ENCODE results near the gene SPAG8.
A peak's percentile ranks its signal among the peaks of the same experiment; 100 is the strongest.

Gene SPAG8

DNA sequence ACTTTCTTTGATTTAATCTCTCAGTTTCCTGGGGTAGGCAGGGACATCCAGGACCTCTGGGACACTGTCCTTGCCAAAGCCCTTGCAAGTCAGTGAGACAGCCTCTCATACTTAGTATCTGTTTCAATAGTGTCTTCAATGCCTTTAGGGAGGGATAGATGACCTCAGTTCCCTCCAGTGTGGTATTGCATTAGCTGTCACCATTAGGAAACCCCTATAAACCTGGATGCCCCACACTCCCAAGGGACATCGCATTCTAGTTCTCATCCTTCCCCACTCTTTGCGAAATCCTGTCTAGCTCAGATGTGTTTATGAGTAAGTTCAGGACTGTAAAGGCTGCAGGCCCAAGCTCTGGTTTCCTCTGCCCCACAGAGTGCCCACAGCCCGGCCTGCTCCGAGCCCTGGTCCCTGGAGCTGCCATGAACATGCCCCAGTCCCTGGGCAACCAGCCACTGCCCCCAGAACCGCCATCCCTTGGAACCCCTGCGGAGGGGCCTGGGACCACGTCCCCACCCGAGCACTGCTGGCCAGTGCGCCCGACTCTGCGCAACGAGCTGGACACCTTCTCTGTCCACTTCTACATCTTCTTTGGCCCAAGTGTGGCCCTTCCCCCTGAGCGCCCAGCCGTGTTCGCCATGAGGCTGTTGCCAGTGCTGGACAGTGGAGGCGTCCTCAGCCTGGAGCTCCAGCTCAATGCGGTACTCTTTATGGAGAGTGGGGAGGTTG, 30.1 kb upstream of the SPAG8 start:
- TF ChIP-seq Cebpa-rat (IDR thresholded peaks at IDR 0.05), result peak in 9 of 11 experiments; percentile 36 to 96 (median 91); a peak in 16 of 22 replicates
- H3K9ac ChIP-seq, result peak overlapping the region in 9 of 11 experiments; percentile 20 to 81 (median 70); a peak in 16 of 22 replicates
- peaks cover 66 to 98% (median 83%) of the 10 kb centered on the region in 10 experiments for H3K4me1 ChIP-seq
- peaks cover 0 to 88% (median 0%) of the 10 kb centered on the region in 11 experiments; a peak in 4 of 22 replicates for H3K27me3 ChIP-seq
- peak overlapping the region in 5 of 10 experiments; percentile 11 to 39 (median 18); a peak in 8 of 20 replicates for H3K4me3 ChIP-seq
- H3K4me2 ChIP-seq, result peak overlapping the region; percentile 62 to 99 (median 93)
- H3K9me3 ChIP-seq (replicated peaks in 1 of 11), result peaks cover 0 to 14% (median 0%) of the 10 kb centered on the region in 11 experiments; a peak in 8 of 22 replicates
- H3K36me3 ChIP-seq, result peaks cover 0 to 9% (median 4%) of the 10 kb centered on the region in 11 experiments; a peak in 8 of 22 replicates
- peaks cover 0 to 16% (median 0%) of the 10 kb centered on the region in 11 experiments; a peak in 2 of 22 replicates for H4K20me1 ChIP-seq
- H3K27ac ChIP-seq, result peak overlapping the region in 9 of 11 experiments; percentile 53 to 92 (median 88); a peak in 18 of 22 replicates

DNA sequence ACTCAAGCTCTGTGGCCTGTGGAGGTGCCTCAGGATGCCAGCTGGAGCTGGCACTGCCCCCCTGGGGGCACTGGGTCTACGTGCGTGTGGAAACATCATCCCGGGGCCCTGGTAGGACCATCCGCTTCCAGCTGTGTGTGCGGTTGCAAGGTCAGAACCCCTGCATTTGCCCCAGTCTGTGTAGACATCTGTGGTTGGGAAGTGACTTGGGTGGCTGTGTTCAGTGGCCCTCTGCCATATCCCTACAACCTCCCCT, 29.5 kb upstream of the SPAG8 start:
- H3K4me1 ChIP-seq, result peaks cover 59 to 98% (median 80%) of the 10 kb centered on the region in 10 experiments
- TF ChIP-seq Cebpa-rat (IDR thresholded peaks at IDR 0.05), result no peak
- H3K9me3 ChIP-seq (replicated peaks in 1 of 11), result peaks cover 0 to 14% (median 0%) of the 10 kb centered on the region in 11 experiments; a peak in 8 of 22 replicates
- peak overlapping the region in 8 of 11 experiments; percentile 39 to 81 (median 73); a peak in 15 of 22 replicates for H3K9ac ChIP-seq
- H3K27ac ChIP-seq, result peak overlapping the region in 8 of 11 experiments; percentile 76 to 92 (median 88); a peak in 16 of 22 replicates
- peaks cover 0 to 16% (median 0%) of the 10 kb centered on the region in 11 experiments; a peak in 2 of 22 replicates for H4K20me1 ChIP-seq
- peak overlapping the region; percentile 62 to 99 (median 93) for H3K4me2 ChIP-seq
- peaks cover 0 to 88% (median 0%) of the 10 kb centered on the region in 11 experiments; a peak in 4 of 22 replicates for H3K27me3 ChIP-seq
- H3K4me3 ChIP-seq, result peak overlapping the region in 5 of 10 experiments; percentile 11 to 39 (median 18); a peak in 7 of 20 replicates
- H3K36me3 ChIP-seq, result peaks cover 0 to 4% (median 0%) of the 10 kb centered on the region in 11 experiments; a peak in 4 of 22 replicates

DNA sequence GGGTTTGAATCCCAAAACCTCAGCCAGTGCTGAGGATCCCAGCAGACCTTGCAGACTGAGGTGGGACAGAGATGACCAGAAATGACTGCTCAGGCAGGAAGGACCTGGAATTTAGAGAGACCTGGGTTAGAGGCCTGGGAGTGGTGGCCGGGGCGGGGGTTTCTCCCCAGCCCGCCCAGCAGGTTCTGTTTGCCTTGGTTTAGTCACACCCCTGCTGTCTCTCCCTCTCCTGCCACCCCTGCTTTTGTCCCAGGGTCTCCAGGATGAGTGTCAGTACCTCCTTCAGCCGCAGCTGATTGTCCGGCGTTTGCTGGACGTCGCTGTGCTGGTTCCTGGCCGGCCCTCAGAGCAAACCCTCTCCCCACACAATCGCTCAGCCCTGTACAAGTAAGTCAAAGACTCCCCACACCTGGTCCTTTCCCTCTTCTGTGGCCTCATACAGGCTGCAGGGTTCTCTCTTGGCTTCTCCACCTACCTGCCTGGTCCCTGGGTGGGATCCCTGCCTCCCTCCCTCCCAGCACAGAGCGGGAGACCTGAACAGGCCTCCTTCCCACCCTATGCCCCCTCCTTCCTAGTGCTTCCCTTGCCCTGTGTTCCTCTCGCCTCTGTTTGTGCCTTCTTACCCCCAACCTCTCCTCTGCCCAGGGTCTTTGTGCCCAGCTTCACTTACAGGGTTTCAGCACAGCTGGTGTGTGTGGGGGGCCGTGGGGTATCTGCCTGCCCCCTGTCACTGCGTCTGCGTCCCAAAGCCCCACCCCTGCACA, 29.0 kb upstream of the SPAG8 start:
- peaks cover 0 to 15% (median 0%) of the 10 kb centered on the region in 11 experiments; a peak in 2 of 22 replicates for H4K20me1 ChIP-seq
- TF ChIP-seq Cebpa-rat (IDR thresholded peaks at IDR 0.05), result no peak
- H3K9ac ChIP-seq, result peak overlapping the region in 8 of 11 experiments; percentile 39 to 81 (median 73); a peak in 14 of 22 replicates
- H3K36me3 ChIP-seq, result peaks cover 0 to 6% (median 0%) of the 10 kb centered on the region in 11 experiments; a peak in 1 of 22 replicates
- peak overlapping the region in 5 of 10 experiments; percentile 11 to 39 (median 18); a peak in 6 of 20 replicates for H3K4me3 ChIP-seq
- peaks cover 0 to 14% (median 0%) of the 10 kb centered on the region in 11 experiments; a peak in 8 of 22 replicates for H3K9me3 ChIP-seq (replicated peaks in 1 of 11)
- H3K27ac ChIP-seq, result peak overlapping the region in 8 of 11 experiments; percentile 76 to 92 (median 88); a peak in 16 of 22 replicates
- peak overlapping the region; percentile 62 to 99 (median 93) for H3K4me2 ChIP-seq
- peaks cover 0 to 88% (median 0%) of the 10 kb centered on the region in 11 experiments; a peak in 4 of 22 replicates for H3K27me3 ChIP-seq
- peaks cover 54 to 98% (median 77%) of the 10 kb centered on the region in 10 experiments for H3K4me1 ChIP-seq

DNA sequence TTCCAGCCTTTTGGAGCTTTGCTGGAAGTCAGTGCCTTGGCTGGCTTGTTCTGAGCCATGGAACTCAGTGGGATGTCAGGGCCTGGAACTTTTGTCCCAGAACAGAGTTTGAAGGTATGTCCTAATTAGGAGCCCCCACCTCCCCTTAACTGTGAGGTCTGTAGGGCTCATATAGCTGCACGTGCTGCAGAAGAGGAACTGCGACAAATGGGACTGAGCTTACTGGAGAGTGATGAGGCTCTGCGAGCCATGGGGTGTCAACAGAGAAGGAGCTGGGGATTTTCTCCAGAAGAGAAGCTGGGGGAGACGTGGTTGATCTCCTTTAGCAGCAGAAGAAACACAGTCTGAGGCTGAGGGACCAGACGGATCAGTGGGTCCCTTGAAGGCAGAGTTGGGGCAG, 27.9 kb upstream of the SPAG8 start:
- H4K20me1 ChIP-seq, result peaks cover 0 to 4% (median 0%) of the 10 kb centered on the region in 11 experiments; a peak in 2 of 22 replicates

DNA sequence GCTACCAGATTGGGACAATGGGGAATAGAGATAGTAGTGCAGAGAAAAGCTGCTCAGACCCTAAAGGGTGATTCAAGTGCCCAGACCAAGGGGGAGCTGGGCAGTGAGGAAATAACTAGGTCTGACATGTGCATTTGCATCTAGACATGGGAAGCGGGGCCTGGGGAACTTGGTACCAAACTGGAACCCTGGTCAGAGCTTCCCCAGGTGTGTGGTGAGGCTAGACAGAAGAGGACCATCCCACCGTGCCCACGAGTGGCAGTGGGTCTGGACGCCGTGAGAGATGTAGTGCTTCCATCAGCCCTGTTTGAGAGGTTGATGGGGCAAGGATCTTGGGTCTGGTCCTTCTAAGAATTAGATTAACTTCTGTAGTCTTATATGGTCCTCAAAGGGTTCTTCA, 24.5 kb upstream of the SPAG8 start:
- Histone ChIP-seq H3K4me3 (no peak overlapping the region), H4K20me1 (peaks cover 0 to 4% (median 0%) of the 10 kb centered on the region in 11 experiments; a peak in 2 of 22 replicates), H3K9ac (no peak overlapping the region), H3K27ac (peak overlapping the region in 5 of 11 experiments; percentile 2 to 77 (median 41); a peak in 8 of 22 replicates), H3K4me1 (peaks cover 37 to 98% (median 69%) of the 10 kb centered on the region in 10 experiments), H3K36me3 (peaks cover 0 to 13% (median 0%) of the 10 kb centered on the region in 11 experiments; a peak in 3 of 22 replicates), H3K27me3 (peaks cover 0 to 76% (median 0%) of the 10 kb centered on the region in 11 experiments; a peak in 4 of 22 replicates), H3K9me3 (replicated peaks in 1 of 11) (peaks cover 0 to 14% (median 0%) of the 10 kb centered on the region in 11 experiments; a peak in 8 of 22 replicates), H3K4me2 (peak overlapping the region in 6 of 11 experiments; percentile 25 to 99 (median 92); a peak in 10 of 22 replicates)
- no peak for TF ChIP-seq Cebpa-rat (IDR thresholded peaks at IDR 0.05)

More for the DNA sequence above, 27.9 kb upstream of the SPAG8 start:
- Histone ChIP-seq H3K4me1 (peaks cover 46 to 98% (median 73%) of the 10 kb centered on the region in 10 experiments), H3K27ac (peak overlapping the region in 6 of 11 experiments; percentile 86 to 92 (median 88); a peak in 11 of 22 replicates), H3K9me3 (replicated peaks in 1 of 11) (peaks cover 0 to 14% (median 0%) of the 10 kb centered on the region in 11 experiments; a peak in 8 of 22 replicates), H3K4me2 (peak overlapping the region in 8 of 11 experiments; percentile 82 to 99 (median 96); a peak in 17 of 22 replicates), H3K27me3 (peaks cover 0 to 86% (median 0%) of the 10 kb centered on the region in 11 experiments; a peak in 4 of 22 replicates), H3K36me3 (peaks cover 0 to 13% (median 0%) of the 10 kb centered on the region in 11 experiments; a peak in 3 of 22 replicates), H3K4me3 (no peak overlapping the region), H3K9ac (peak overlapping the region in 2 of 11 experiments; percentile 70 to 81; a peak in 1 of 22 replicates)
- TF ChIP-seq Cebpa-rat (IDR thresholded peaks at IDR 0.05), result no peak

DNA sequence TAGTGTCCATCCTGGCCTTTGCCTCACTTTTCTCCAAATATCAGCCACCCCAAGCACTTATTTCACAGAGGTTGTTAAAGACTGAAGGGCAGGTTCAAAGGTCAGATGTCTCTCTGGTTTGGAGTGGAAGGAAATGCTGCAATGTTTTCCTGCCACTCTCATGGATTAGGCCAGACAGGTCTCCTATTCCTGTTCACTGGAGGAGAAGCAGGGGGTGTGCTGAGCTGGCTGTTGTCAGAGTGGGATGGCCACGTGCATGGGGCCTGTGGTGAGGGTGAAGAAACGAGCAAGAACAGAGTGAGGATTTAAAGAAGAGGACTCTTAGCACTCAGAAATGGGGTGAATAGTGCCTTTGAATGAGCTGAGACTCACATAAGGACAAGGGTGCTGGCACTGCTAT, 23.7 kb upstream of the SPAG8 start:
- Histone ChIP-seq H3K9ac (no peak overlapping the region), H3K4me1 (peaks cover 28 to 98% (median 63%) of the 10 kb centered on the region in 10 experiments), H4K20me1 (peaks cover 0 to 4% (median 0%) of the 10 kb centered on the region in 11 experiments; a peak in 2 of 22 replicates), H3K27me3 (peaks cover 0 to 68% (median 0%) of the 10 kb centered on the region in 11 experiments; a peak in 4 of 22 replicates), H3K4me2 (peak overlapping the region in 6 of 11 experiments; percentile 84 to 99 (median 99); a peak in 12 of 22 replicates), H3K9me3 (replicated peaks in 1 of 11) (peaks cover 0 to 14% (median 0%) of the 10 kb centered on the region in 11 experiments; a peak in 8 of 22 replicates), H3K36me3 (peaks cover 0 to 13% (median 0%) of the 10 kb centered on the region in 11 experiments; a peak in 3 of 22 replicates), H3K4me3 (no peak overlapping the region), H3K27ac (peak overlapping the region in 6 of 11 experiments; percentile 2 to 77 (median 55); a peak in 8 of 22 replicates)
- no peak for TF ChIP-seq Cebpa-rat (IDR thresholded peaks at IDR 0.05)

DNA sequence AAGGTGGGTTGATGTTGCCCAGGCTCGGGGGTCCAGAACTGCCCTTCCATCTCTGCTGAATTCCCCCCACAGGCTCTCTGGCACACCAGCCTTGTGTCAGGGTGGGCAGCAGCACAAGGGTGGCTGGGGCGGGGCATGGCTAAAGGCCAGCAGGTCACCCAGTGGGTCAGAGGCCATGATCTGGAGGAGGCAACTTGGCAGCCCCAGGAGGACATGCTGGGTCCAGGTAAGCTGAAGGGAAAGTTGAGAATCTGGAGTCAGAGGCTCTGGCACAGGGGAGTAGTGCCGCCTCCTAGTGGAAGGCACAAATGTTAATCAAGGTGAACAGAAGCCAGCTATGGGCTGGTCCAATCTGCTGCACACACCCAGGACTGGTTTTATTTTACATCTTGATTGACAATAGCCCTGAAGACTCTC, 23.2 kb upstream of the SPAG8 start:
- peaks cover 0 to 13% (median 0%) of the 10 kb centered on the region in 11 experiments; a peak in 3 of 22 replicates for H3K36me3 ChIP-seq
- TF ChIP-seq Cebpa-rat (IDR thresholded peaks at IDR 0.05), result no peak
- H3K4me3 ChIP-seq, result no peak overlapping the region
- H3K4me2 ChIP-seq, result peak overlapping the region in 7 of 11 experiments; percentile 74 to 99 (median 99); a peak in 12 of 22 replicates
- peak overlapping the region in 7 of 11 experiments; percentile 2 to 77 (median 69); a peak in 7 of 22 replicates for H3K27ac ChIP-seq
- peaks cover 0 to 12% (median 0%) of the 10 kb centered on the region in 11 experiments; a peak in 8 of 22 replicates for H3K9me3 ChIP-seq (replicated peaks in 1 of 11)
- H3K4me1 ChIP-seq, result peaks cover 26 to 98% (median 63%) of the 10 kb centered on the region in 10 experiments
- H3K27me3 ChIP-seq, result peaks cover 0 to 63% (median 0%) of the 10 kb centered on the region in 11 experiments; a peak in 4 of 22 replicates
- H4K20me1 ChIP-seq, result peaks cover 0 to 4% (median 0%) of the 10 kb centered on the region in 11 experiments; a peak in 2 of 22 replicates
- H3K9ac ChIP-seq, result no peak overlapping the region
